ENCODE results near the gene PRDM11. TPM values are rescaled to one million over a fixed set of nuclear protein-coding genes. Genes with fewer than 3 reads are reported as not detected.

Gene PRDM11
- total RNA-seq, 1 experiment from 2014 or later: 2.7 TPM

GRCh38 chr11:45145083-45145378, 1.4 kb upstream of the PRDM11 start:
- Histone ChIP-seq H3K4me1 (ENCODE audit: low read length) (peaks cover 16% of the 10 kb centered on the region), H3K4me2 (ENCODE audit: low read depth, low read length, poor library complexity, severe bottlenecking) (no peak overlapping the region), H3K36me3 (ENCODE audit: insufficient read depth, low read length) (no peaks in the 10 kb centered on the region), H4K20me1 (ENCODE audit: insufficient read depth, low read depth, low read length) (peaks cover 12% of the 10 kb centered on the region; the same call in 1 of the 2 replicates), H3K27me3 (ENCODE audit: low read length) (no peaks in the 10 kb centered on the region), H3K79me2 (ENCODE audit: low read length) (0 out of 2 replicates have a peak, but pooled peaks cover 3% of the 10 kb centered on the region), H3K4me3 (ENCODE audit: low read length) (no peak overlapping the region), H2AFZ (ENCODE audit: low read length) (no peak overlapping the region), H3K9me3 (ENCODE audit: low read length) (no peaks in the 10 kb centered on the region), H3K9ac (ENCODE audit: low read length) (no peak overlapping the region), H3K27ac (ENCODE audit: low read length) (no peak overlapping the region), H3K9me2 (replicated peaks; ENCODE audit: insufficient read depth, low read length) (no peaks in the 10 kb centered on the region)
- DNase-seq: no peak

GRCh38 chr11:45145379-45146071, 914 bp upstream of the PRDM11 start:
- Histone ChIP-seq H3K9me2 (replicated peaks; ENCODE audit: insufficient read depth, low read length) (no peaks in the 10 kb centered on the region), H3K27me3 (ENCODE audit: low read length) (no peaks in the 10 kb centered on the region), H3K79me2 (ENCODE audit: low read length) (0 out of 2 replicates have a peak, but pooled peaks cover 3% of the 10 kb centered on the region), H3K4me3 (ENCODE audit: low read length) (peak overlapping the region; percentile 76), H3K9ac (ENCODE audit: low read length) (peak overlapping the region; percentile 90), H3K36me3 (ENCODE audit: insufficient read depth, low read length) (no peaks in the 10 kb centered on the region), H3K4me1 (ENCODE audit: low read length) (peaks cover 16% of the 10 kb centered on the region), H4K20me1 (ENCODE audit: insufficient read depth, low read depth, low read length) (peaks cover 17% of the 10 kb centered on the region; the same call in 1 of the 2 replicates), H2AFZ (ENCODE audit: low read length) (no peak overlapping the region), H3K9me3 (ENCODE audit: low read length) (no peaks in the 10 kb centered on the region), H3K4me2 (ENCODE audit: low read depth, low read length, poor library complexity, severe bottlenecking) (peak overlapping the region; percentile 87), H3K27ac (ENCODE audit: low read length) (no peak overlapping the region)
- no peak for DNase-seq

GRCh38 chr11:45147017-45147728, 734 bp downstream of the PRDM11 start:
- Histone ChIP-seq H2AFZ (ENCODE audit: low read length) (peak overlapping the region; percentile 55; the same call in 1 of the 2 replicates), H3K4me2 (ENCODE audit: low read depth, low read length, poor library complexity, severe bottlenecking) (peak overlapping the region; percentile 99), H3K36me3 (ENCODE audit: insufficient read depth, low read length) (no peaks in the 10 kb centered on the region), H3K4me3 (ENCODE audit: low read length) (peak overlapping the region; percentile 80), H3K9me2 (replicated peaks; ENCODE audit: insufficient read depth, low read length) (no peaks in the 10 kb centered on the region), H3K27me3 (ENCODE audit: low read length) (no peaks in the 10 kb centered on the region), H3K79me2 (ENCODE audit: low read length) (0 out of 2 replicates have a peak, but pooled peaks cover 3% of the 10 kb centered on the region), H3K9me3 (ENCODE audit: low read length) (no peaks in the 10 kb centered on the region), H3K27ac (ENCODE audit: low read length) (no peak overlapping the region), H3K4me1 (ENCODE audit: low read length) (peaks cover 16% of the 10 kb centered on the region), H4K20me1 (ENCODE audit: insufficient read depth, low read depth, low read length) (peaks cover 33% of the 10 kb centered on the region; the same call in 1 of the 2 replicates), H3K9ac (ENCODE audit: low read length) (peak overlapping the region; percentile 76)
- peak; percentile 97 for DNase-seq

- H3K9me2 ChIP-seq (replicated peaks; ENCODE audit: insufficient read depth, low read length): no peaks in the 10 kb centered on the region
- no peaks in the 10 kb centered on the region for H3K36me3 ChIP-seq (ENCODE audit: insufficient read depth, low read length)
- H3K4me2 ChIP-seq (ENCODE audit: low read depth, low read length, poor library complexity, severe bottlenecking): peak overlapping the region; percentile 99
- no peaks in the 10 kb centered on the region for H3K9me3 ChIP-seq (ENCODE audit: low read length)
- H3K79me2 ChIP-seq (ENCODE audit: low read length): 0 out of 2 replicates have a peak, but pooled peaks cover 3% of the 10 kb centered on the region
- no peaks in the 10 kb centered on the region for H3K27me3 ChIP-seq (ENCODE audit: low read length)
- no peak overlapping the region for H3K27ac ChIP-seq (ENCODE audit: low read length)
- DNase-seq: no peak
- peak overlapping the region; percentile 76 for H3K9ac ChIP-seq (ENCODE audit: low read length)
- H3K4me3 ChIP-seq (ENCODE audit: low read length): peak overlapping the region; percentile 80
- H4K20me1 ChIP-seq (ENCODE audit: insufficient read depth, low read depth, low read length): peaks cover 40% of the 10 kb centered on the region; the same call in 1 of the 2 replicates
- H2AFZ ChIP-seq (ENCODE audit: low read length): no peak overlapping the region
- peaks cover 16% of the 10 kb centered on the region for H3K4me1 ChIP-seq (ENCODE audit: low read length)
Measured at GRCh38 chr11:45147891-45148675, 1.6 kb downstream of the PRDM11 start.

GRCh38 chr11:45149483-45150056, 3.1 kb downstream of the PRDM11 start:
- no peak overlapping the region for H3K4me3 ChIP-seq (ENCODE audit: low read length)
- 0 out of 2 replicates have a peak, but pooled peaks cover 3% of the 10 kb centered on the region for H3K79me2 ChIP-seq (ENCODE audit: low read length)
- peaks cover 16% of the 10 kb centered on the region for H3K4me1 ChIP-seq (ENCODE audit: low read length)
- no peak overlapping the region for H3K4me2 ChIP-seq (ENCODE audit: low read depth, low read length, poor library complexity, severe bottlenecking)
- no peaks in the 10 kb centered on the region for H3K9me2 ChIP-seq (replicated peaks; ENCODE audit: insufficient read depth, low read length)
- no peak overlapping the region for H2AFZ ChIP-seq (ENCODE audit: low read length)
- no peak overlapping the region for H3K27ac ChIP-seq (ENCODE audit: low read length)
- H3K9me3 ChIP-seq (ENCODE audit: low read length): no peaks in the 10 kb centered on the region
- no peak for DNase-seq
- no peaks in the 10 kb centered on the region for H3K27me3 ChIP-seq (ENCODE audit: low read length)
- no peak overlapping the region for H3K9ac ChIP-seq (ENCODE audit: low read length)
- peaks cover 47% of the 10 kb centered on the region; the same call in 1 of the 2 replicates for H4K20me1 ChIP-seq (ENCODE audit: insufficient read depth, low read depth, low read length)
- no peaks in the 10 kb centered on the region for H3K36me3 ChIP-seq (ENCODE audit: insufficient read depth, low read length)

- Histone ChIP-seq H3K4me2 (ENCODE audit: low read depth, low read length, poor library complexity, severe bottlenecking) (no peak overlapping the region), H3K27me3 (ENCODE audit: low read length) (no peaks in the 10 kb centered on the region), H3K36me3 (ENCODE audit: insufficient read depth, low read length) (no peaks in the 10 kb centered on the region), H3K4me3 (ENCODE audit: low read length) (no peak overlapping the region), H3K4me1 (ENCODE audit: low read length) (peaks cover 16% of the 10 kb centered on the region), H3K27ac (ENCODE audit: low read length) (no peak overlapping the region), H3K9ac (ENCODE audit: low read length) (no peak overlapping the region), H3K79me2 (ENCODE audit: low read length) (0 out of 2 replicates have a peak, but pooled peaks cover 3% of the 10 kb centered on the region), H3K9me2 (replicated peaks; ENCODE audit: insufficient read depth, low read length) (no peaks in the 10 kb centered on the region), H2AFZ (ENCODE audit: low read length) (no peak overlapping the region), H3K9me3 (ENCODE audit: low read length) (no peaks in the 10 kb centered on the region), H4K20me1 (ENCODE audit: insufficient read depth, low read depth, low read length) (peaks cover 54% of the 10 kb centered on the region; the same call in 1 of the 2 replicates)
- no peak for DNase-seq
Measured at GRCh38 chr11:45150301-45150700, 3.9 kb downstream of the PRDM11 start.

- Histone ChIP-seq H3K36me3 (ENCODE audit: insufficient read depth, low read length) (no peaks in the 10 kb centered on the region), H3K4me2 (ENCODE audit: low read depth, low read length, poor library complexity, severe bottlenecking) (no peak overlapping the region), H3K4me1 (ENCODE audit: low read length) (peaks cover 13% of the 10 kb centered on the region), H3K79me2 (ENCODE audit: low read length) (0 out of 2 replicates have a peak, but pooled peaks cover 3% of the 10 kb centered on the region), H3K9ac (ENCODE audit: low read length) (no peak overlapping the region), H3K27me3 (ENCODE audit: low read length) (no peaks in the 10 kb centered on the region), H3K4me3 (ENCODE audit: low read length) (no peak overlapping the region), H3K9me2 (replicated peaks; ENCODE audit: insufficient read depth, low read length) (no peaks in the 10 kb centered on the region), H2AFZ (ENCODE audit: low read length) (no peak overlapping the region), H3K9me3 (ENCODE audit: low read length) (no peaks in the 10 kb centered on the region), H3K27ac (ENCODE audit: low read length) (no peak overlapping the region), H4K20me1 (ENCODE audit: insufficient read depth, low read depth, low read length) (peaks cover 58% of the 10 kb centered on the region; the same call in 1 of the 2 replicates)
- DNase-seq: no peak
Measured at GRCh38 chr11:45150943-45151342, 4.5 kb downstream of the PRDM11 start.

All from Karpas-422 (cell line).